GM23338 (cell line): ENCODE measurements around the gene PMP22. TPM values are rescaled to one million over a fixed set of nuclear protein-coding genes. Genes with fewer than 3 reads are reported as not detected.

Experiments
- ATAC-seq: fragments of 200-7000 bp; cut with Tn5 transposase; 3 replicates; pipeline ENCODE4 v1.9.1; 2020
- DNase-seq: peaks from one replicate; pipeline ENCODE4 v3.0.0-alpha.2; 2015; ENCODE audit warnings: low spot score
- H2AFZ ChIP-seq: fragments of 200-600 bp; sonication (generic); 2 replicates; pipeline ENCODE4 v1.8.0; 2016; ENCODE audit warnings: antibody characterized with exemption, mild to moderate bottlenecking, moderate library complexity
- H3F3A ChIP-seq: fragments of 200-600 bp; sonication (generic); replicated peaks from 2 replicates; pipeline ENCODE4 v1.8.0; 2017; ENCODE audit warnings: antibody characterized with exemption, mixed run types, low read depth
- H3K27ac ChIP-seq: fragments of 200-600 bp; sonication (generic); 2 replicates; pipeline ENCODE4 v1.6.1; 2016; ENCODE audit warnings: low read depth
- H3K27me3 ChIP-seq: fragments of 200-600 bp; sonication (generic); 2 replicates; pipeline ENCODE4 v1.8.0; 2016; ENCODE audit warnings: mild to moderate bottlenecking, mixed run types, moderate library complexity; ENCODE audit not compliant: insufficient read depth
- H3K36me3 ChIP-seq: fragments of 200-600 bp; sonication (generic); 2 replicates; pipeline ENCODE4 v1.8.0; 2016; ENCODE audit warnings: mild to moderate bottlenecking; ENCODE audit not compliant: insufficient read depth
- H3K4me1 ChIP-seq: fragments of 200-600 bp; sonication (generic); 2 replicates; pipeline ENCODE4 v1.8.0; 2016; ENCODE audit warnings: mild to moderate bottlenecking, moderate library complexity; ENCODE audit not compliant: insufficient read depth
- H3K4me2 ChIP-seq: fragments of 200-600 bp; sonication (generic); 2 replicates; pipeline ENCODE4 v1.7.1; 2017; ENCODE audit warnings: mixed run types
- H3K4me3 ChIP-seq: fragments of 200-600 bp; sonication (generic); 2 replicates; pipeline ENCODE4 v1.6.1; 2016; ENCODE audit warnings: mixed run types
- H3K79me2 ChIP-seq: fragments of 200-600 bp; sonication (generic); replicated peaks from 2 replicates; pipeline ENCODE4 v1.8.0; 2017; ENCODE audit warnings: mild to moderate bottlenecking; ENCODE audit not compliant: insufficient read depth
- H3K9me2 ChIP-seq: fragments of 200-600 bp; sonication (generic); 2 replicates; pipeline ENCODE4 v1.8.0; 2017; ENCODE audit not compliant: insufficient read depth
- H4K20me1 ChIP-seq: fragments of 200-600 bp; sonication (generic); replicated peaks from 2 replicates; pipeline ENCODE4 v1.8.0; 2017; ENCODE audit warnings: mild to moderate bottlenecking; ENCODE audit not compliant: insufficient read depth
- H3K27ac Mint-ChIP-seq: 2 replicates; pipeline ENCODE4 v1.8.0; 2020; ENCODE audit warnings: inconsistent platforms, mild to moderate bottlenecking, moderate library complexity, mixed read lengths
- H3K27me3 Mint-ChIP-seq: 3 replicates; pipeline ENCODE4 v1.8.0; 2022; ENCODE audit warnings: low read depth, mild to moderate bottlenecking, moderate library complexity, mixed read lengths, inconsistent platforms; ENCODE audit not compliant: insufficient read depth, poor library complexity
- H3K36me3 Mint-ChIP-seq: 3 replicates; pipeline ENCODE4 v1.8.0; 2021; ENCODE audit warnings: low read depth, mild to moderate bottlenecking, inconsistent platforms, moderate library complexity, mixed read lengths
- H3K4me1 Mint-ChIP-seq: 3 replicates; pipeline ENCODE4 v1.8.0; 2020; ENCODE audit warnings: mild to moderate bottlenecking, inconsistent platforms, mixed read lengths
- H3K4me3 Mint-ChIP-seq: 3 replicates; pipeline ENCODE4 v1.8.0; 2021; ENCODE audit warnings: moderate library complexity, mild to moderate bottlenecking, inconsistent platforms, mixed read lengths
- H3K9me3 Mint-ChIP-seq: 3 replicates; pipeline ENCODE4 v1.8.0; 2020; ENCODE audit warnings: moderate library complexity, mild to moderate bottlenecking, inconsistent platforms, mixed read lengths
- EZH2 ChIP-seq: fragments of 200-600 bp; sonication (generic); IDR thresholded peaks from one replicate; pipeline ENCODE4 v1.8.0; 2017; ENCODE audit warnings: antibody characterized with exemption, mild to moderate bottlenecking, low read depth; ENCODE audit not compliant: unreplicated experiment
- NANOG ChIP-seq: IDR thresholded peaks from 2 replicates; pipeline ENCODE4 v1.6.1; 2016; ENCODE audit warnings: antibody characterized with exemption, borderline replicate concordance
- ZNF114 ChIP-seq: fragments of 250-450 bp; sonication (Bioruptor Pico); IDR thresholded peaks from 2 replicates; pipeline ENCODE4 v1.5.0; 2020; ENCODE audit warnings: mild to moderate bottlenecking, moderate library complexity
- ZNF331 ChIP-seq: fragments of 250-450 bp; sonication (Bioruptor Pico); IDR thresholded peaks from 2 replicates; pipeline ENCODE4 v1.5.0; 2020; ENCODE audit warnings: low read depth, mild to moderate bottlenecking, moderate library complexity
- ZNF462 ChIP-seq: fragments of 250-450 bp; sonication (Bioruptor Pico); IDR thresholded peaks from 2 replicates; pipeline ENCODE4 v1.5.0; 2020; ENCODE audit warnings: mild to moderate bottlenecking, moderate library complexity
- polyA plus RNA-seq: library from polyadenylated mRNA; unstranded; fragments of >200 nt; fragmentation: Nextera tagmentation; extraction: Ambion mirVana; gene quantifications from 2 replicates; pipeline ENCODE4 v1.2.1, GENCODE V29; 2016
- total RNA-seq: library from RNA; depleted of rRNA; stranded (reverse); fragments of >200 nt; shearing (Covaris generic); gene quantifications from 2 replicates; pipeline ENCODE4 v1.2.3, GENCODE V29; 2014
- TF ChIP-seq, protein P1 (sequence below): IDR thresholded peaks from 2 replicates; pipeline ENCODE4 v1.6.1; 2016; ENCODE audit warnings: antibody characterized with exemption
- TF ChIP-seq, protein P2 (sequence below): IDR thresholded peaks from one replicate; pipeline ENCODE4 v1.6.1; 2018; ENCODE audit warnings: antibody characterized with exemption; ENCODE audit not compliant: unreplicated experiment

PMP22 gene
- total and polyA plus RNA-seq, 2 experiments from 2014 or later, result 1.2 to 2.2 TPM

GRCh38 chr17:15263680-15264079 lies 1.4 kb downstream of the PMP22 start (continued):
- TF ChIP-seq ZNF462 (CRISPR knock-in tag) (no peak), NANOG (no peak), ZNF114 (CRISPR knock-in tag) (no peak)

- Histone ChIP-seq H2AFZ (peak overlapping the region; percentile 99), H3K27ac (no peak overlapping the region), H4K20me1 (no peaks in the 10 kb centered on the region), H3K4me1 (peaks cover 16% of the 10 kb centered on the region; the same call in 1 of the 2 replicates), H3F3A (peaks cover 8% of the 10 kb centered on the region; the same call in 1 of the 2 replicates), H3K4me3 (peak overlapping the region; percentile 76), H3K79me2 (no peaks in the 10 kb centered on the region), H3K27me3 (peaks cover 77% of the 10 kb centered on the region), H3K36me3 (no peaks in the 10 kb centered on the region), H3K4me2 (peak overlapping the region; percentile 80), H3K9me2 (no peaks in the 10 kb centered on the region)
- Mint-ChIP-seq H3K4me1 (peaks cover 19% of the 10 kb centered on the region; the same call in 2 of the 3 replicates), H3K36me3 (no peaks in the 10 kb centered on the region), H3K9me3 (no peaks in the 10 kb centered on the region), H3K27ac (no peak overlapping the region), H3K4me3 (peak overlapping the region; percentile 86), H3K27me3 (peaks cover 73% of the 10 kb centered on the region)
- DNase-seq (peak; percentile 76), ATAC-seq (peak; percentile 27)
- TF ChIP-seq EZH2, result peak; percentile 3
- TF ChIP-seq, protein P1, sequence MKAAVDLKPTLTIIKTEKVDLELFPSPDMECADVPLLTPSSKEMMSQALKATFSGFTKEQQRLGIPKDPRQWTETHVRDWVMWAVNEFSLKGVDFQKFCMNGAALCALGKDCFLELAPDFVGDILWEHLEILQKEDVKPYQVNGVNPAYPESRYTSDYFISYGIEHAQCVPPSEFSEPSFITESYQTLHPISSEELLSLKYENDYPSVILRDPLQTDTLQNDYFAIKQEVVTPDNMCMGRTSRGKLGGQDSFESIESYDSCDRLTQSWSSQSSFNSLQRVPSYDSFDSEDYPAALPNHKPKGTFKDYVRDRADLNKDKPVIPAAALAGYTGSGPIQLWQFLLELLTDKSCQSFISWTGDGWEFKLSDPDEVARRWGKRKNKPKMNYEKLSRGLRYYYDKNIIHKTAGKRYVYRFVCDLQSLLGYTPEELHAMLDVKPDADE, result no peak
- TF ChIP-seq ZNF331 (CRISPR knock-in tag), result no peak
- TF ChIP-seq, protein P2, sequence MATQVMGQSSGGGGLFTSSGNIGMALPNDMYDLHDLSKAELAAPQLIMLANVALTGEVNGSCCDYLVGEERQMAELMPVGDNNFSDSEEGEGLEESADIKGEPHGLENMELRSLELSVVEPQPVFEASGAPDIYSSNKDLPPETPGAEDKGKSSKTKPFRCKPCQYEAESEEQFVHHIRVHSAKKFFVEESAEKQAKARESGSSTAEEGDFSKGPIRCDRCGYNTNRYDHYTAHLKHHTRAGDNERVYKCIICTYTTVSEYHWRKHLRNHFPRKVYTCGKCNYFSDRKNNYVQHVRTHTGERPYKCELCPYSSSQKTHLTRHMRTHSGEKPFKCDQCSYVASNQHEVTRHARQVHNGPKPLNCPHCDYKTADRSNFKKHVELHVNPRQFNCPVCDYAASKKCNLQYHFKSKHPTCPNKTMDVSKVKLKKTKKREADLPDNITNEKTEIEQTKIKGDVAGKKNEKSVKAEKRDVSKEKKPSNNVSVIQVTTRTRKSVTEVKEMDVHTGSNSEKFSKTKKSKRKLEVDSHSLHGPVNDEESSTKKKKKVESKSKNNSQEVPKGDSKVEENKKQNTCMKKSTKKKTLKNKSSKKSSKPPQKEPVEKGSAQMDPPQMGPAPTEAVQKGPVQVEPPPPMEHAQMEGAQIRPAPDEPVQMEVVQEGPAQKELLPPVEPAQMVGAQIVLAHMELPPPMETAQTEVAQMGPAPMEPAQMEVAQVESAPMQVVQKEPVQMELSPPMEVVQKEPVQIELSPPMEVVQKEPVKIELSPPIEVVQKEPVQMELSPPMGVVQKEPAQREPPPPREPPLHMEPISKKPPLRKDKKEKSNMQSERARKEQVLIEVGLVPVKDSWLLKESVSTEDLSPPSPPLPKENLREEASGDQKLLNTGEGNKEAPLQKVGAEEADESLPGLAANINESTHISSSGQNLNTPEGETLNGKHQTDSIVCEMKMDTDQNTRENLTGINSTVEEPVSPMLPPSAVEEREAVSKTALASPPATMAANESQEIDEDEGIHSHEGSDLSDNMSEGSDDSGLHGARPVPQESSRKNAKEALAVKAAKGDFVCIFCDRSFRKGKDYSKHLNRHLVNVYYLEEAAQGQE, result no peak
Observed at GRCh38 chr17:15263206-15263579, 1.9 kb downstream of the PMP22 start.
